Fibroblast of villous mesenchyme (primary cell): Measurements from ENCODE around the gene LPXN. TPM values are rescaled to one million over a fixed set of nuclear protein-coding genes. Genes with fewer than 3 reads are reported as not detected.

Source experiments
- DNase-seq: peaks from one replicate; pipeline ENCODE4 v3.0.0-alpha.2; 2010; ENCODE audit warnings: low read depth
- H3K4me3 ChIP-seq: 2 replicates; pipeline ENCODE4 v1.5.1; 2011; ENCODE audit warnings: low read depth, mild to moderate bottlenecking, low read length
- CTCF ChIP-seq: IDR thresholded peaks from 2 replicates; pipeline ENCODE4 v1.5.1; 2012; ENCODE audit warnings: low read depth, mild to moderate bottlenecking, low read length; ENCODE audit not compliant: insufficient read depth
- total RNA-seq: library from RNA; depleted of rRNA; stranded (reverse); fragments of >200 nt; gene quantifications from 2 replicates; pipeline ENCODE4 v1.2.3, GENCODE V29; 2012

The LPXN gene
- total RNA-seq, 1 donor: 3.5 TPM

- no peak overlapping the region for H3K4me3 ChIP-seq
- no peak for TF ChIP-seq CTCF
- DNase-seq: no peak
Observed at GRCh38 chr11:58615559-58615958, 39.9 kb upstream of the LPXN start.

GRCh38 chr11:58613228-58613627 is 37.6 kb upstream of the LPXN start:
- DNase-seq: no peak
- TF ChIP-seq CTCF: no peak
- no peak overlapping the region for H3K4me3 ChIP-seq

- TF ChIP-seq CTCF: no peak
- no peak for DNase-seq
- H3K4me3 ChIP-seq: no peak overlapping the region
Observed at GRCh38 chr11:58609723-58610122, 34.1 kb upstream of the LPXN start.

- no peak for TF ChIP-seq CTCF
- no peak overlapping the region for H3K4me3 ChIP-seq
- no peak for DNase-seq
Observed at GRCh38 chr11:58608331-58608730, 32.7 kb upstream of the LPXN start.

- TF ChIP-seq CTCF: no peak
- DNase-seq: no peak
- no peak overlapping the region for H3K4me3 ChIP-seq
Observed at GRCh38 chr11:58606930-58607714, 31.5 kb upstream of the LPXN start.

GRCh38 chr11:58600510-58600909 is 24.9 kb upstream of the LPXN start:
- no peak for DNase-seq
- H3K4me3 ChIP-seq: no peak overlapping the region
- no peak for TF ChIP-seq CTCF
